Kidney tubule cell (primary cell): ENCODE results near the gene GLTPD2.
"Not testable (repeated sequence)": the region's sequence is repeated elsewhere in the genome, so short reads cannot be mapped to it uniquely, and the experiment has no call there.

ENCODE experiments used
- DNase-seq: peaks from one replicate; pipeline ENCODE4 v3.0.0-alpha.2; 2018; ENCODE audit warnings: low spot score

The GLTPD2 gene

GRCh38 chr17:4808378-4808767 lies 19.6 kb downstream of the GLTPD2 start:
- DNase-seq: no peak

- no peak for DNase-seq
These were observed 22.0 kb downstream of the GLTPD2 start for GRCh38 chr17:4810696-4811290.

GRCh38 chr17:4811471-4811870 lies 22.7 kb downstream of the GLTPD2 start:
- peak; percentile 42 for DNase-seq

GRCh38 chr17:4812690-4813089 lies 23.9 kb downstream of the GLTPD2 start:
- DNase-seq: no peak

- no peak for DNase-seq
These were observed 26.4 kb downstream of the GLTPD2 start for GRCh38 chr17:4815043-4815675.

- DNase-seq: no peak
These were observed 28.1 kb downstream of the GLTPD2 start for GRCh38 chr17:4816826-4817225.

- no peak for DNase-seq
These were observed 29.5 kb downstream of the GLTPD2 start for GRCh38 chr17:4818276-4818675.

- DNase-seq: no peak
These were observed 34.1 kb downstream of the GLTPD2 start for GRCh38 chr17:4822835-4823234.

GRCh38 chr17:4823373-4824089 lies 34.8 kb downstream of the GLTPD2 start:
- DNase-seq: no peak

- no peak for DNase-seq
These were observed 38.6 kb downstream of the GLTPD2 start for GRCh38 chr17:4827399-4827798.

- DNase-seq: not testable (repeated sequence)
These were observed 44.0 kb downstream of the GLTPD2 start for GRCh38 chr17:4832829-4833177.

- peak; percentile 95 for DNase-seq
These were observed 44.6 kb downstream of the GLTPD2 start, which contains the start of gene MINK1 for GRCh38 chr17:4833178-4833940. TSS of gene MINK1 (plus strand) at chr17:4833340. CDS start at chr17:4833584, 244 bp downstream.

GRCh38 chr17:4833941-4834680 lies 45.3 kb downstream of the GLTPD2 start:
- DNase-seq: peak; percentile 55

GRCh38 chr17:4834681-4835020 lies 45.9 kb downstream of the GLTPD2 start:
- peak; percentile 61 for DNase-seq

GRCh38 chr17:4836221-4836620 lies 47.5 kb downstream of the GLTPD2 start:
- no peak for DNase-seq

GRCh38 chr17:4837471-4838308 lies 48.9 kb downstream of the GLTPD2 start:
- no peak for DNase-seq

- no peak for DNase-seq
These were observed 49.6 kb downstream of the GLTPD2 start for GRCh38 chr17:4838309-4838785.

- no peak for DNase-seq
These were observed 50.5 kb downstream of the GLTPD2 start for GRCh38 chr17:4839221-4839620.
